Stimulated activated CD8-positive, alpha-beta memory T cell treated with anti-CD3 and anti-CD28 coated beads, Interleukin-7, amount 100 ng/mL, for 24 hours (primary cell): ENCODE data around the gene TBCA.
"Not testable (repeated sequence)": the region's sequence is repeated elsewhere in the genome, so short reads cannot be mapped to it uniquely, and the experiment has no call there.

Experiments used
- DNase-seq: peaks from one replicate; pipeline ENCODE4 v3.0.0-alpha.2; 2020; ENCODE audit warnings: low read depth

Gene TBCA

DNA sequence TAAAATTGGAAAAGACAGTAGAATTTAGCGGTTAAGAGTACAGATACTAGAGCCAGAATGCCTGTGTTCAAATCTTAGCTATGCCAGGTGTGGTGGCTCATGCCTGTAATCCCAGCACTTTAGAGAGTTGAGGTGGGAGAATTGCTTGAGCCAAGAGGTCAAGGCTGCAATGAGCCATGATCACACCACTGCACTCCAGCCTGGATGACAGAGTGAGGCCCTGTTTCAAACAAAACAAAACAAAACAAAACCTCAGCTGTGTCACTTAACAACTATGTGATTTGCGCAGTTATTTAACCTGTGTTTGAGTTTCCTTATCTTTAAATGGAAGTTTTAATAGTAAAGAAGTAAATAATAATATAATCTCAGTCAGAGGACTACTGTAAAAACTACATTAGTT, 68.3 kb downstream of the TBCA start:
- no peak for DNase-seq

DNA sequence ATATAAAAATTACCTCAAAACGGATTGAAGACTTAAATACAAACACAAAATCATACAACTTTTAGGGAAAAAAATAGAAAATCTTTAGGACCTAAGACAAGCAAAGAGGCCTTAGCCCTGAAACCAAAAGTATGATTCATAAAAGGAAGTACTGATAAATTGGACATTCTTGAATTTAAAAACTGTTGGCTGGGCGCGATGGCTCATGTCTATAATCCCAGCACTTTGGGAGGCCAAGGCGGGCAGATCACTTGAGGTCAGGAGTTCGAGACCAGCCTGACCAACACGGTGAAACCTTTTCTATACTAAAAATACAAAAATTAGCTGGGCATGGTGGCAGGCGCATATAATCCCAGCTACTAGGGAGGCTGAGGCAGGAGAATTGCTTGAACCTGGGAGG, 76.6 kb downstream of the TBCA start:
- not testable (repeated sequence) for DNase-seq

DNA sequence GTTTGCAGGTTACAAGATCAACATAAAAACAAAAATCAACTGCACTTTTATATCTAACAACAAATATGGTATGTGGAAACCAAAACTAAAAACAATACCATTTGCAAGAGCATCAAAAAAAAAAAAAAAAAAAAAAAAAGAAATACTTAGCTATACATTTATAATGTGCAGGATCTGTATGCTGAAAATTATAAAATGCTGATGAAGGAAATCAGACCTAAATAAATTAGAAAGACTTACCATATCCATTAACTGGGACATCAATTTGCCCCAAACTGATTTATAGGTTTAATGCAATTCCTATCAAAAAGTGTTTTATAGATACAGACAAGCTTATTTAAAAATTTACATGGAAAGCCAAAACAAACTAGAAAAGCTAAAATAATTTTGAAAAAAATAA, 77.2 kb downstream of the TBCA start:
- DNase-seq: no peak

DNA sequence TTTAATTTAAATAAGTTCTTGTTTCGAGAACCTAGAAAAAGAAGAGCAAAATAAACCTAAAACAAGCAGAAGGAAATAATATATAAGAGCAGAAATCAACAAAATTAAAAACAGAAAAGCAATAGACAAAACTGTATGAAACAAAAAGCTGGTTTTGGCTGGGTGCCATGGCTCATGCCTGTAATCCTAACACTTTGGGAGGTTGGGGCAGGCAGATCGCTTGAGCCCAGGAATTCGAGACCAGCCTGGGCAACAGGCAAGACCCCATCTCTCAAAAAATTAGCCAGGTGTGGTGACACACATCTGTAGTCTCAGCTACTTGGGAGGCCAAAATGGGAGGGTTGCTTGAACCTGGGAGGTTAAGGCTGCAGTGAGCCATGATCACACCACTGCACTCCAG, 78.4 kb downstream of the TBCA start:
- no peak for DNase-seq

DNA sequence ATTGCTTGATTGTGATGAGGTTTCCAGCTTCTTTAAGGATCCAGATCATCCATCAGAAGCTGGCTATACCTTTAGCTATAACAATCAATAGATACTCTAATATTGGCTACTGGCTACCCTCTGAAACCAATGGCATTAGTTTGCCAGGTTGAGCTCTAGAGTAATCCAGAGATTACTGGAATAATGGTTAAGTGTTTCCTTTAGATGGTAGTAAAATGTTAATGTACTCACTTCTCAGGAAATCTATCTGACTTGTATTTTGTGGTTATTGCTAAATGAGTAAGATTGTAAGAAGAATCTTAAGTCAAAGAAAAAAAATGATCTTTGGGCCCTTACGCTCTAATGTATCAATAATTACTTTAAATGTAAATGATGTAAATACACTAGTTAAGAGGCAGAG, 80.0 kb downstream of the TBCA start:
- no peak for DNase-seq

DNA sequence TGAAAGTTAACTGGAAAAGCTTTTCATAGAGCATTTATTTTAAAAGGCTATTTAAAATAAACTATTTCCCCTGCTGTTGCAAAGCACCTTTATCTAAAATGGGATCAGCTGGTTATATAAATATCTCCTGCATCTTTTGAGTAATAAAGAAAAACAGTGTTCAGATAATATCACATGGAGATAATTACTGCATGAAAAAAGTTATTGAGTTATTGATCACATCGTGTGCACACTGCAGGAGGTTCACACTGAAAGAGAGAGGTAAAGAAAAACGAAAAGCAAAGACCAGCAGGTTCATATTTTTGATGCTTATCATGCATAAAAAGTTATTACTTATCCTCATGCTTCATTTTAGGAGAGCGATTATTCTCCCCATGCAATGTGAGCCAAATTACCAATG, 82.2 kb downstream of the TBCA start:
- no peak for DNase-seq

DNA sequence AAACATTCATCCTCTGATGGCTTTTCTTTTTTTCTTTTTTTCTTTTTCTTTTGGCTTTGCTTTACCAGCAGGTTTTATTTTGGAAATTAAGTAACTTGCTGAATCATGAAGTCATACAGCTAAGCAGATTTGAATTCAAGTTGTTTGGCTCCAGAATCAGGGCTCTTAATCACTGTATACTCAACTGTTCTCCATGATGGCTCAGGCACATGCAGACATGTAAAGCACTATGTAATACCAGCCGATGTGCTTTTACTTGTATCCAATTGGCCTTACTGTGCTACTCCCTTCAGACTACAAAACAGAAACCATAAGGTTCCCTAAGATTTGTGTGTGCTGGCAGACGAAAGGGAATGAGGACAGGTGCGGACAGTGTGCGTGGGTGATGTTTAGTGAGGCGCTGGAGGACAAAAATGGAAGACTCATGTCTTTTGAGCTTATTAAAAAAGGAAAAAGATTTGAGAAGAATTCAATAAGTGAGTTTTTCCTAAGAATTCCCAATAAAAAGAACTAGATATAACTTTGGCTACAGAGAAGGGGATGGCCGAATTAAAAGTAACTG, 92.9 kb downstream of the TBCA start:
- DNase-seq: no peak

DNA sequence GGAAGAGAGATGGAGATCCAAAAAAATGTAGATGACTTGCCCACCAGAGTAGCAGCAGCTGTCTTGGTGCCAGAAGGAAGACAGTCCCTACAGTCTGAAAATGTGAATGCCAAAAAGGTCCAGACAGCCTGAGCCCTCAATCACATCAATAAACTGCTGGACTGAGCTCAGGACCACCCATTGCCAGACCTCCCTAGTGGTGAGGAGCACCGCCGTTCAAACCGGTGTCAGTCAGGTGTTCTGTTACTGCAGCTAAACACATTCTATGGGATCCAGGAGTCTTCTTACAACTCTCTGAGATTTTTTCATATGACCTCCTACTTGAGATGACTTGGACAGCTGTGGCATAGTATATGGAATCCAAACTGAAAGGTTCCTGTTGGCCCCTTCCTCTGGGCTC, 105.6 kb downstream of the TBCA start:
- DNase-seq: no peak

DNA sequence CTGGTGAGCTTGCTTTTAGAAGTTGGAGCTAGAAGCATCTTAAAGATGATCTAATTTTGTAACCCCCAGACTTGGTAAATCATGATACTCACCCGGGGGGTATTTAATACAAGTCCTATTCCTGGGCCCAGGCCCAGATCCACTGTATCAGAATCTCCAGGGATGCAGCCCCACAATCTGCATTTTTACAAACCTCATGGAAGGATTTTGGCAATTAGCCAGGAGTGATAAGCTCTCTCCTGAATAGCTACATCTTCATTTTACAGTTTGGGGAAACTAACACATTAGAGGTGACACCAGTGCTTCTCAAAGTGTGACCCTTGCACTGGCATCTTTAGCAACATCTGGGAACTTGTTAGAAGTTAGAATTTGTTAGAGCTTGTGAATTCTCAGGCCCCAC, 106.5 kb downstream of the TBCA start:
- no peak for DNase-seq

DNA sequence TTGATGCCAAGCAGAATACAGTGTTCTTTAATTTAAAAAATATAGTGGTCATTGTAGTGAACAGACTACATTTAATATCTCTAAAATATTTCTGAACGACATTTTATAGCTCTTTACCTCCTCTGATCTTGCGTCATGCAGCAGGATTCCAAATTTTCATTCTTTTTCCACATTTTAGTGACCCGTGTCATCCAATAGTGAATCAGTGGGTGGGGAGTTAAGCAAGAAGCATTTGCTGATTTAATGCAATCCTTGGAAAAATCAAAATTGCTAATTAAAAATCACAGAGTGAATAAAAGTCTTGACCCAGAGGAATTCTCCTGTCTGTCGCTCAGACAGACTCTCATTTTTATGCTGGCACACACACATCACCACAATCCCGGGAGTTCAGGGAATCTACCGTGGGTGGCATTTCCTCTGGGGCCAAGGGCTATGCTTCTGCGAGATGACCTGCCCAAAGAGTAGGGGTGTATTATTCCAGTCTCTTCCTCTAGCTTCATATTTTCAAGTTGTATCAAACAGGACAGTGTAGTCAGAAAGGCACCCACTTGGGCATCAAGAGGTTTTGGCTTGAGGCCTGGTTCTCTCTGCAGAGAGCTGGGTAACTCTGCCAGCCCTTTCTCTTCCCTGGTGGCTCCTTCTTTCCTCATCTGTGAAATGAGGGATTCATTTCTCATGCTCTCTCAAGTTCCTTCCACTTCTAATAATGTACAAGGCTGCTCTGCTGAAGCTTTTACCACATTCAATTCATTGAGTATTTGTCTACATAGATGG, 112.9 kb downstream of the TBCA start:
- DNase-seq: no peak

DNA sequence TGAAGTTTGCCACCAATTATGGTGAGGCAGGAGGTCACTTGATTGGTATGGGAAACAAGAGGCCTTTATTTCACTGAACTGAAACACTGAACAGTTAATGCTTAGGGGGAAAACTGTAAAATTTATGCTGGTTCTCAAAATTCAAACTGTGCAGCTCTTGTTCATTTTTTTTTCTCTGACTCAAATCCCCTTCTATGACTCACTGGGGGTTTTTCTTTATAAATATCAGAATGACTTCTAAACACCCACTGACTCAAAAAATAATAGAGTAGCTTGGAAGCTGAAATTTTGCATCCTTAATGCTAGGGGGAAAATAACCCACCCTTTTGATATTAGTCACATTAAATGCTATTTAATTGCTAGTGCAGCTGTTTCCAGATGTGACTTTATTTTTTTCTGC, 113.5 kb downstream of the TBCA start:
- DNase-seq: no peak

DNA sequence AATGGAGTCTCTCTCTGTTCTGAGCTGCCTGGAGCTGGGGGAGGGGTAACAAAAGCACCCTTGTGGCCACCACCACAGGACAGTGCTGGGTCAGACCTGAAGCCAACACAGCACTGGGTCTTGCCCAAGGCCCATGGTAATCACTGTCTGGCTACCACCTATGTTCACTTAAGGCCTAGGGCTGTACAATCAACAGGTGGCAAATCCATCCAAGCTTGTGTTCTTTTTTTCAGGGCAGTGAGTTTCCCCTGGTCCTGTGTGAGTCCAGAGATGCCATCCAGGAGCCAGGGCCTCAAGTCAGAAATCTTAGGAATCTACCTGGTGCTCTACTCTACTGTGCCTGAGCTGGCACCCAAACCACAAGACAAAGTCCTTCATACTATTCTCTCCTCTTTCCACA, 117.5 kb downstream of the TBCA start:
- no peak for DNase-seq

DNA sequence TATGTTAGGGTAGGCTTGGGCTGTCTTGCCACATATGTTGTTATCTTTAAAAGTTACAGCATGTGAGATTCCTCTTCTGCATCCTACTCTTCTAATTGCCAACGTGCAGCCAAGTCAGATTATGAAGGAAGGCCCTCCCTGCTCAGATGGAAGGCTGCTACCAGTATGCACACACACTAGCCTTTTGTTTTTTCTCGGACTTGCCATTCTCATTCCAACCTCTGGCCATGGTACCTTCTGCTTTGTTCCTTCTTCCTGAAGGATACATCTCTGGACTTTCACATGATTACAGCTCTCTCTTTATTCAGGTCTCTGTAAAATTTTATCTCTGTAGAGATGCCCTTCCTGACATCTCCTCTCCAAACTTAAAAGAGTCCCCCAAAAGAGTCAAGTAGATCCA, 124.8 kb downstream of the TBCA start:
- DNase-seq: no peak

DNA sequence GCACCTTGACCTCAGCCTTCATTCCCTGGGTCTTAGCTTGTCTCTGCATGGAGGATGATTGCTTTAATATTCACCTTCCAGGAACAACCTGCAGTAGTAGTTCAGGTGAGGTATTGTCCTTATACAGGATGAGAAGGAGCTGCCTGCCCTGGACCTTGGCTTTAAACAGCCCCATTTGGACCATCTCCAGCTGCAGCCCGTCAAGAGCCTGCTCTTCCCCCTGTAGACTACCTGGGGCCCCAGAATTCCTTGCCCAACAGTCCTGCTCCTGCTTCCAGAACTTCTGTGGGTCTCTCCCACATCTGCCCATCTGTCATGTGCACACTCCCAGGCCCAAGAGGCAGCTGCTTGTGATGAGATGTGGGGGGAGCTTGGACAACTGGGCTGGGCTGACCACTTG, 125.5 kb downstream of the TBCA start:
- no peak for DNase-seq

DNA sequence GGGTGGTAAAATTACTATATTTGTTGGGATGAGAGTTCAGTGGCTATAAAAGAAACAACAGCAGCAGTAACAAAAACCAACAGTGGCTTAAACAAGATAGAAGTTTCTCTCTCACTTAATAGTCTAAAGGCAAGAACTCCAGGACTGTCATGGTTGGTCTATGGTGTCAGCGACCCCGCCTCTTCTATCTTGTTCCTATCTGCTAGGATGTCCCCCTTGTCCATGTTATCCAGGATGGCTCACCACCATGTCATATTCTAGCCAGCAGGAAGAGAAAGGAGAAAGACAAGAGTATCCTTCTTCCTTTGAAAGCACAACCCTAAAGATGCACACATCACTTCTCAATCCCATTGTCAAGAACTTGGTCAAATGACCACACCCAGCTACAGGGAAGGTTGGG, 126.4 kb downstream of the TBCA start:
- no peak for DNase-seq

DNA sequence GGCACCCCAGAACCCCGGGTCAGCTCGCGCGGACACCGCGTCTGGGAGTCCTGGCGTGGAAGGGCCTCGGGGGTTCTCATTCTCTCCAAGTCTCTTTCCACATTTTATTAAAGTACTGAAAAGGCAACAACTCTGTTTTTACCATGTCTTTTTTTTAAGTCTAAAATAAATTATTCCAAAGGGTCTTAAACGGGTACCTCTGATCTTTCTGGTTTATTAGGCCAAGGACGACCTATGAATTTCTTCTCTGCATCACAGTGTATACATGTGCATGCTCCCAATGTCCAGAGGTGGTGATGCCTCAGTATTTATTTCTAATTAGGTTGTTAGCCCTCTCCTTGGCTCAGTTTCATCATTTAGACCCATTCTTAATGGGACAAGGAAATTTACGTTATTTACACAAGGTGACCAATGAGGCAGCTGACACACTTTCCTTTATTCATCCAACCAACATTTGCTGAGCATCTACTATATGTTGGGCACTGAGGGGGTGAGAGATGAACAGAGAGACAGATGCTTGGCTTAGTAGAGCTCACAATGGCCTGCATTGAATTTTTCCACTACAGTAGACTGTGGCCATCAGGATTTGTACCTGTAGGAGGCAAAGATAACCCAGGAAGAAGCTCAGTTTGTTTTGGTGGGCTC, 130.0 kb downstream of the TBCA start:
- no peak for DNase-seq

DNA sequence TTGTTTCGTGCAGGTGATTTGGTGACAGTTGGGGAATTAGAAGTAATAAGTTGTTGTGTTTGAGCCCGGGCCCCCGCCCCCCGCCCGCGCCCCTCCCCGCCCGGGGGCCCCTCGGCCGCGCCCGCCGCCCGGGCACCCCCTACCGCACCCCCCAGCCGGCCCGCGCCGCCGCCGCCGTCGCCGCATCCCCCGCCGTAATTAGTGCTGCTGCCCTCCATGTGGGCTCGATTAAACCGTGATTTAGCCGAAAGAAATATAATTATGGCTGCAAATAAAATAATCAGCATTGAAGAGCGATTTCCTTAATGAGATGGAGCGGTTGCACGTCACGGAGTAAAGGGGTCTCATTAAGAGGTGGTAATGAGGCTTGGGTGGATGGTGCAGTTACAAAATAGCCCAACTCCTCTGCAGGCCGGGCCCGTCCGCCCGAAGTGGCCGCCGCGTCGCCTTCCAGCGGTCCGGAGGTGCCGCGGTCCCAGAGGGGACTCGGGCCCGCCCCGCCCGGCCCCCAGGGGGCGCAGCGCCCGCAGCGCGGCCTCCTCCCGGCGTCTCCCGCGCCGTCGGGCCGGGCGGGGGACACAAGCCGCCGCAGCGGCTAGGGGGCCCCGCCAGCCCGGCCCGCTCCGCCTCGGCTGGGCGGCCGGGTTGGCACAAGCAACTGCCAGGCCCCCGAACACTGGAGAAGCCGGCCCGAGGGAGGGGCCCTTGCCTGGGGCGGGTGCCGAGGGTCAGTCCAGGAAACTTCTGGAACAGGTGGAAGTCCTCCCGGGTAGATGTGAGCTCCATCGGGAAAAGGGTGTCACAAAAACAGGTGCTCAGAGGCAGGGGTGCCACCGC, 130.8 kb downstream of the TBCA start:
- DNase-seq: no peak

DNA sequence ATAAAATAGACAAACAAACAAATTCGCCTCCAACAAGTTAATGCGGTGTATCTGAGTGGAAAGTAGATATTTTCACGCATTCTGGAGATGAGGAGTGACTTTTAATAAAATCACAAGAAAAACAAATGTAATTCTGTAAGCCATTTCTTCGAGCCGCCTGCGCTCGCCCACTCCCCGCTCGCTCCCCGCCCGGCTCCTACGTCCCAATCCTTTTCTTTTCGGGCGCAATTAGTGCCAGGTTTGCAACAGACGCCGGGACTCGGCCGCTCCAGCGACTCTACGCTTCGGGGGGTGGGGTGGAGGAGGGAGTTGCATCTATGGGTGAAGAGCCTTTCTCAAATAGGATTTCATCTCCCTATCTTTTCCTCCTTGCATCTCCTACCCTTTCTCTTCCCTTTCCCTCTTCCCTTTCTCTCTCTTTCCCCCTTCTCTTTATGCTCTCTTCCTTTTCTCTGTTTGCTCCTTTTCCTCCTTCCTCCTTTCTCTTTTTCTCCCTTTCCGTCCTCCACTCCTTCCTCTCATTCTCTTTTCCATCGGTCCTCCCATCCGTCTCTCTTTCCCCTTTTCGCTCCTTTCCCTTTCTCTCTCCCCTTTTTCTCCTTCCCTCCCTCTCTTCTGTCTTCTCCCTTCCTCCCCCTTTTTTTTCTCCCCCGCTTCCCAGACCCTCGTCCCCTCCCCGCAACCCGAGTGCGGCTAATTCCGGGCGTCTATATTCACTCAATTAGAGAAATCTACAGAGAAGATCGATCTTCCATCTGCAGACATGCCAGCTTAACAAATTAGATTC, 131.6 kb downstream of the TBCA start:
- no peak for DNase-seq

DNA sequence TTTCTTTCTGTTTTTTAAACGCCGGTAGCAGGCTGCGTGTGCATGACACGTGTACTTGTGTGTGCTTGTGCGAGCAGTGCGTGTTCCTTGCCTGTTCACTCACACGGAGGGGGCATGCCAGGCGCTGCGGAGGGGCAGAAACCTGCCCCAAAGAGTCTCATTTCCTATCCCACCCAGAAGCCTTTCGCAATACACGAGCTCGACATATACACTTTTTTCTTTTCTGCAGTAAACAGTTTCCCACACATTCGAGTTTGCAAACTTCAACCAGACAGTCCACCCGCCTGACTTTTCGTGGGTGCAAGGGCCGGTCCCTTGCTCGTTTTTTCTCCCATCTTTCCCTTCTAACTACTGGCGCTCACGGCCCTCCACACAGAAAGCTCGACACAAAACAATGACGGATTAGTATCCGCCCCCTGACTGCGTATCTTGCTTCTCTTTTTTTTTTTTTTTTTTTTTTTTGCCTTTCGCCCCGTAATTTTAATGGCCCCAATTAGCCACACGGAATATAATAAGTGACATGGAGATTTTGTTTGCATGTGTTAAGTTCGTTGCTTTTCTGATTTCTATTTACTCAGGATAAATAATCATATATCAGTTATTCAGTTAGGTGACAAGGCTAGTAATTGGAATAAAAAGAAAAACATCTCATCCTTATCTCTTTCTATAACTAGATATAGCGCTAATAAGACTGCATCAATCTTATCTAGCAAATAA, 132.3 kb downstream of the TBCA start:
- no peak for DNase-seq

DNA sequence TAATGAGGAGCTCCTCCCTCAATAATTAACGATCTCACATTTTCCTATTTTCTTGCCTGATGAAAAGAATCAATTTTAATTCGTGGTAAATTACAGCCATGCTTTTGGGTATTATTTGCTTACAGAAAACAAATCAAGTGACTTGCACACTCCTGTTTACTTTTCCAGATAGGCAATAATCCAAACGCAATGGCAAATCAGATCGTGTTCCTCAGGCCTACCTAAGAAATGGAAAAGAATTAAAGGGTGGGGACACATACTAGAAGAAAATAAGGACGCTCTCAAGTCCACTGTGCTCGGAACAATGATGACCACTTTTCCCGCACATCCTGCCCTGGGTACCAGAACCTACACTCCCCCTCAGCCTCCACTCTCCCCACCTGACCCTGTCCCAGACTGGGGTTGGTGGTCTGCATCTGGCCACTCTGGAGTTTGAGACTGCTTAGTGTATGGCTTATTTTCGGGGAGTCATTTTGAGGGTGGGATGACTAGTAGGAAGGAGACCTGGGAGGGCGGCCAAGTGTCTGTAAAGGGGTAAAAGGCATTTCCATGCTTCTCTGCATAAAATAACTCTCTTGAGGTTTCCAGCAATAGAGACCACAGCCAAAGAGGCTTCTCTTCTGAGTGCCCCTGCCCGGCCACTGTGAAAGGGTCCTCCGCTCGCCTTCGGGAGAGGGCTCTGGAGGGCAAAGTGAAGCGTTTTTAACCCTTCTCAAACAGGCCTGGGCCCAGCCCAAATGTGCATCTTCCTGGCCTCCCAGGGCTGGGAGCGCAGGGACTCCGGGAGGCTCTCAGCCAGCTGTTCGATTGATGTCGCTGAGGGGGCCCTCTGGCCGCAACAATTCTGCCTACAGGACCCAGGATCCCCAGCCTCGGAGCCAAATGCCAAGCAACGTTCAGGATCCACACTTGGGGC, 133.1 kb downstream of the TBCA start:
- DNase-seq: no peak
